Left lung (tissue), 14 donors: ENCODE measurements around the gene DDX59. TPM values are rescaled to one million over a fixed set of nuclear protein-coding genes. Genes with fewer than 3 reads are reported as not detected.

ENCODE experiments used
- ATAC-seq: fragments of 200-7000 bp; cut with Tn5 transposase; one replicate; pipeline ENCODE4 v1.9.1; 2020; ENCODE audit warnings: moderate library complexity
- DNase-seq, 4 donors: peaks; one replicate each; pipeline ENCODE4 v3.0.0-alpha.2; 2013 to 2020
- H3K27ac ChIP-seq, 2 donors: fragments of 200-600 bp; sonication (generic) in 1 of 2; one replicate each; pipeline versions ENCODE4 v1.5.0 to v1.8.0; 2020 to 2021
- H3K27me3 ChIP-seq, 2 donors: fragments of 200-600 bp; sonication (generic) in 1 of 2; one replicate each; pipeline versions ENCODE4 v1.5.0 to v1.8.0; 2020 to 2021
- H3K36me3 ChIP-seq, 2 donors: fragments of 200-600 bp; sonication (generic) in 1 of 2; one replicate each; pipeline versions ENCODE4 v1.5.0 to v1.8.0; 2020 to 2021
- H3K4me1 ChIP-seq, 2 donors: fragments of 200-600 bp; one replicate each; pipeline ENCODE4 v1.8.0; 2021
- H3K4me3 ChIP-seq, 2 donors: fragments of 200-600 bp; sonication (generic) in 1 of 2; one replicate each; pipeline versions ENCODE4 v1.5.0 to v1.8.0; 2020 to 2021; ENCODE audit warnings: mild to moderate bottlenecking in 1 of 2
- H3K9me3 ChIP-seq, 2 donors: fragments of 200-600 bp; sonication (generic) in 1 of 2; one replicate each; pipeline versions ENCODE4 v1.5.0 to v1.8.0; 2020 to 2021
- intact Hi-C, 2 donors: fragments of 100-400 bp; cut with DNase I; formaldehyde crosslinking; loops; one replicate each; pipeline versions ENCODE4 v1.11.2 to v1.14.2; 2022
- long read RNA-seq, 12 donors: library from polyadenylated mRNA in 2 of 12; unstranded in 2 of 12; transcript quantifications; one replicate each; pipeline ENCODE4 v2.0.0 and lab custom pipeline, GENCODE V29; 2019 to 2026
- polyA plus RNA-seq, 6 donors: library from polyadenylated mRNA; unstranded; fragments of 120-200 nt; gene quantifications; one replicate each; pipeline ENCODE4 v1.2.1, GENCODE V29; 2013; ENCODE audit not compliant: insufficient read length in 6 of 6
- total RNA-seq, 2 donors: library from RNA; stranded (reverse); fragmentation: NEBNext Ultra II Directional; extraction: Animal tissue kit (Norgen Biotek cat#: 25700); gene quantifications; one replicate each; pipeline ENCODE4 v1.2.1, GENCODE V29; 2021
- TF ChIP-seq, protein P1 (sequence below), 2 donors: fragments of 200-600 bp; sonication (generic) in 1 of 2; IDR thresholded peaks; one replicate each; pipeline versions ENCODE4 v1.5.0 to v1.8.0; 2021; ENCODE audit warnings: antibody characterized with exemption in 2 of 2
- donor health status: DM: no; HTN: yes; CAD: no.
- donor health status: DM: no; HTN: no; CAD: no.

Gene DDX59
- 10 to 100 TPM; 15.4 to 24.1 TPM for total RNA-seq
- 10 to 100 TPM; 28.5 to 36.4 (median 31.5) TPM for polyA plus RNA-seq
- long read RNA-seq, donor 1, partial matches to known transcripts: 7 of 10 reads
- long read RNA-seq, donor 1, other reads (novel, unspliced or antisense): 0 of 10 reads
- long read RNA-seq, donor 2, partial matches to known transcripts: 0 of 1 reads
- long read RNA-seq, donor 2, other reads (novel, unspliced or antisense): 0 of 1 reads
- long read RNA-seq, donor 3: 0 reads
- long read RNA-seq, donor 4, partial matches to known transcripts: 4 of 7 reads
- long read RNA-seq, donor 4, other reads (novel, unspliced or antisense): 0 of 7 reads
- long read RNA-seq, donor 5: 0 reads
- long read RNA-seq, donor 6, partial matches to known transcripts: 0 of 3 reads
- long read RNA-seq, donor 6, other reads (novel, unspliced or antisense): 0 of 3 reads
- long read RNA-seq, donor 7, partial matches to known transcripts: 0 of 2 reads
- long read RNA-seq, donor 7, other reads (novel, unspliced or antisense): 0 of 2 reads
- long read RNA-seq, donor 8, partial matches to known transcripts: 0 of 3 reads
- long read RNA-seq, donor 8, other reads (novel, unspliced or antisense): 0 of 3 reads
- long read RNA-seq, donor 9: 0 reads
- long read RNA-seq, donor 10, partial matches to known transcripts: 6 of 7 reads
- long read RNA-seq, donor 10, other reads (novel, unspliced or antisense): 1 of 7 reads
- long read RNA-seq, donor 11, partial matches to known transcripts: 0 of 2 reads
- long read RNA-seq, donor 11, other reads (novel, unspliced or antisense): 0 of 2 reads
- long read RNA-seq, donor 12, partial matches to known transcripts: 6 of 7 reads
- long read RNA-seq, donor 12, other reads (novel, unspliced or antisense): 0 of 7 reads

DNA sequence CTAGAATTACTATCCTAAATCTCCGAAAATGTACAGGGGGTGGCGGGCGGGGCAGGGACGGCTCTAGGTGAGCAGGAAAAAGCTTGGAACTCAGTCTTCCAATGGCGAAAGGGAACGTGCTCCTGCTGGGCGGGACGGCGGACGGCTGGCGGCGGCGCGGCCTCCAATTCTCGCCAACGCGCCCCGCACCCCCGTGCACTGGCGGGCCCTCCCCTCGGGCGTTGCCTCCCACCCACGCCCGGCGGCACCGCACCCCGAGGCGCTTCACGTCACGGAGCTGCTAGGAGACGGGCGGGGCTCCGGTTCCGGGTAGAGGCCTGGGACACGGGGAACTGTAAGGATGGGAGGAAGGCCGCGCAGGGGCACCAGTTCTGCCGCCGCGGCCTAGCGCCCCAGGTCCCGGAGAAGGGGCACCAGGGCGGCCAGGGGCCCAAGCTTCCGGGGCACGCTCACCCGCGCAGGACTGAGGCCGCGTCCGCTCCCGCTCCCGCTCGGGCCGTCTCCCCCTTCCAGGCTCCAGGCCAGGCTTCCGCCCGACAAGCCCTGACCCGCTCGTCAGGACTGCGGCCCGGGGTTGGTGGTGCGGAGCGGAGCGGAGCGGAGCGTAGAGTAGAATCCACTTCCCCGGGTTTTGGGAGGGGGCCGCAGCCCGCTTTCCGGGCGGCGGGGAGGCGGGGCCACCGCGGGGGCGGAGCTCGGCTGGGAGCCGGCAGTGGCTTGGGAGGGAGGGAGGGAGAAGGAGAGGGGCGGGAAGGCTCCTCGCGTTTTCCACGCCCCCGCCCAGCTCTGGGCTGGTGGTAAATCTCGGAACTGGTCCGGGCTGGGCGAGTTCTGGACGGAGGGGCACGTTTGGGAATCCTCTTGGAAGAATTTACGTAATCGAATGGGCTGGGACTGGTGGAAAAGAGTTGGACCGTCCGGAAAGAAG lies at the start of gene DDX59:
TSS of gene DDX59 (minus strand) at position 594 of the 928 bp plus-strand sequence. CDS start 3,167 bp downstream, outside the sequence.
- H3K4me1 ChIP-seq: peaks cover 0 to 30% of the 10 kb centered on the region in 2 donors
- ATAC-seq (peak; percentile 95), DNase-seq (peak; percentile 96 to 99 (median 98))
- no peaks in the 10 kb centered on the region for H3K27me3 ChIP-seq
- TF ChIP-seq, protein P1, sequence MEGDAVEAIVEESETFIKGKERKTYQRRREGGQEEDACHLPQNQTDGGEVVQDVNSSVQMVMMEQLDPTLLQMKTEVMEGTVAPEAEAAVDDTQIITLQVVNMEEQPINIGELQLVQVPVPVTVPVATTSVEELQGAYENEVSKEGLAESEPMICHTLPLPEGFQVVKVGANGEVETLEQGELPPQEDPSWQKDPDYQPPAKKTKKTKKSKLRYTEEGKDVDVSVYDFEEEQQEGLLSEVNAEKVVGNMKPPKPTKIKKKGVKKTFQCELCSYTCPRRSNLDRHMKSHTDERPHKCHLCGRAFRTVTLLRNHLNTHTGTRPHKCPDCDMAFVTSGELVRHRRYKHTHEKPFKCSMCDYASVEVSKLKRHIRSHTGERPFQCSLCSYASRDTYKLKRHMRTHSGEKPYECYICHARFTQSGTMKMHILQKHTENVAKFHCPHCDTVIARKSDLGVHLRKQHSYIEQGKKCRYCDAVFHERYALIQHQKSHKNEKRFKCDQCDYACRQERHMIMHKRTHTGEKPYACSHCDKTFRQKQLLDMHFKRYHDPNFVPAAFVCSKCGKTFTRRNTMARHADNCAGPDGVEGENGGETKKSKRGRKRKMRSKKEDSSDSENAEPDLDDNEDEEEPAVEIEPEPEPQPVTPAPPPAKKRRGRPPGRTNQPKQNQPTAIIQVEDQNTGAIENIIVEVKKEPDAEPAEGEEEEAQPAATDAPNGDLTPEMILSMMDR (IDR thresholded peaks at IDR 0.05): peak in 1 of 2 donors; percentile 7
- H3K36me3 ChIP-seq: peaks cover 0 to 16% of the 10 kb centered on the region in 2 donors
- H3K4me3 ChIP-seq: peak within 1 kb of the TSS; percentile 68 to 83
- intact Hi-C loops: no loop called here
- peak within 1 kb of the TSS; percentile 100 for H3K27ac ChIP-seq
- H3K9me3 ChIP-seq: no peaks in the 10 kb centered on the region

DNA sequence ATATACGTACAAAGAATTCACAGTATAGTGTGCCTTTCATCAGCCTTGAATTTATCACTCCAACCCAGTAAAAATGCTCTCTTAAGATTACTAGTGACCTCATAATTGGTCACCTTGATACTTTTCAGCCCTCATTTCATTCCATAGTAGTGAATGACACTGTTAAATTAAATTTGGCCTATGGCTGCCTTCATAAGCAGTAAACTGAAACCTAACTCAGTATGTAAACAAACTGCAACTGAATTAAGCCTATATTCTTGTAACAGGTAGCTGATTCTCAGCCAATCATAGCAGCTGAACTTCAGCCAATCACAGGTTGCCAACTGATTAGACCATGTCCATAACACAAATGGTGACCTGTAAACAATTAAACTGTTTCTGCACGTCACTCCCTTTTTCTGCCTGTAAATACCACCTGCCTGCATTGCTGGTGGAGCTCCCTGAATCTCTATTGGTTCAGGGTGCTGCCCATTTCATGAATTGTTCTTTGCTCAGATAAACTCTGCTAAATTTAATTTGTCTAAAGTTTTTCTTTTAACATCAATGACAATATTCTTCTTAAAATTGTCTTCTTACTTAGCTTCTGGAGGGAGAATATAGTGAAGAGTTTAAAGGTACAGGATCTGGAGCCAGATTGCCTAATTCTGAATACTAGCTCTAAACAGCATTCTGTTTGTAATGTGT lies 44.9 kb upstream of the DDX59 start:
- TF ChIP-seq, protein P1 (IDR thresholded peaks at IDR 0.05): no peak
- Histone ChIP-seq H3K27ac (no peak overlapping the region), H3K4me3 (no peak overlapping the region), H3K36me3 (no peaks in the 10 kb centered on the region), H3K27me3 (no peaks in the 10 kb centered on the region), H3K9me3 (no peaks in the 10 kb centered on the region), H3K4me1 (no peaks in the 10 kb centered on the region)
- no peak for ATAC-seq
- intact Hi-C loops: no loop called here
- DNase-seq: no peak

DNA sequence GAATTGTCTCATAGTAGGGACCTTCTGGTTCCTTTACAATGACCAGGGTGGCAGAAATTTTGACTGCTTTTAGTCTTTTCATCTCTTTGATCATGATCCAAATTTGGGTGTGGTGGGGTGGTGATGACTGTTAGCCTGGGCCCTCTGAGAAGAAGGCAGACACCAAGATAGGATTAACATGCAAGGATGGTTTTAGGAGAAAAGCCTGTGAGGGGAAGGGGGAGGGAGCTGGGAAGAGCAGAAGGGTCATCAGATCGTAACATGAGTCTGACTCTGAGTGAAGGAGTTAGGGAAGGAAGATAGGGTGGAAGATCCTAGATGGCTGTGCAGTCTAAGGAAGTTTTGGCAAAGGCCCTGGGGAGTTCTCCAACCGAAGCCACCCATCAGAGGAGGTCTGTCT lies 40.5 kb upstream of the DDX59 start:
- Histone ChIP-seq H3K9me3 (no peaks in the 10 kb centered on the region), H3K4me3 (no peak overlapping the region), H3K36me3 (no peaks in the 10 kb centered on the region), H3K4me1 (no peaks in the 10 kb centered on the region), H3K27me3 (no peaks in the 10 kb centered on the region), H3K27ac (no peak overlapping the region)
- intact Hi-C loops: no loop called here
- ATAC-seq: no peak
- DNase-seq: no peak
- TF ChIP-seq, protein P1 (IDR thresholded peaks at IDR 0.05): no peak

DNA sequence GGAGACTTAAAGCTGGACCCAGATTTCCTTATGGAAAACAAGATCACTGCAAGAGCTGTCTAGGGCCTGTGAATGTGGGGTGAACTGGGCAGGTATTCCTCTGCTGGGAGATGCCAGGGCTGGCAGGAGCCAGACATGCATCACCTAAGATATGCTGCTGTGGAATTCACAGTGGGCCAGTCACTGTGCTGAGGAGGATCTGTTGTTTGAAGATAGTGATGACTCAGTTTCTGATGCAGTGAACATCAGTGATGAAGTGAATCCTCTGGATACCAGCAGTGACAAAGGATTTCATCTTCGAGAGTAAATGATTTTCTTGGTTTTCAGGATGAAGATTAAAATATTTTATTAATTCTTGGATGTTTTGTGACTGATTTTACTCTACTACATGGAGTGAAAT lies 39.1 kb upstream of the DDX59 start:
- no peaks in the 10 kb centered on the region for H3K4me1 ChIP-seq
- TF ChIP-seq, protein P1 (IDR thresholded peaks at IDR 0.05): no peak
- DNase-seq (no peak), ATAC-seq (no peak)
- no peaks in the 10 kb centered on the region for H3K9me3 ChIP-seq
- no peak overlapping the region for H3K27ac ChIP-seq
- H3K36me3 ChIP-seq: no peaks in the 10 kb centered on the region
- no peak overlapping the region for H3K4me3 ChIP-seq
- intact Hi-C loops: no loop called here
- no peaks in the 10 kb centered on the region for H3K27me3 ChIP-seq
